NT2/D1 (cell line): Measurements from ENCODE around the gene TRDMT1.

Source experiments
- SUZ12 ChIP-seq: IDR thresholded peaks from 2 replicates; pipeline ENCODE4 v1.6.1; 2011; ENCODE audit not compliant: insufficient read length, insufficient read depth; ENCODE audit errors: extremely low read depth
- YY1 ChIP-seq: IDR thresholded peaks from 2 replicates; pipeline ENCODE4 v1.6.1; 2011; ENCODE audit not compliant: insufficient read length, insufficient read depth
- ZNF274 ChIP-seq: IDR thresholded peaks from 2 replicates; pipeline ENCODE4 v1.6.1; 2011; ENCODE audit warnings: mild to moderate bottlenecking, low read depth, low read length

GRCh38 chr10:17151716-17152115 lies 49.8 kb downstream of the TRDMT1 start:
- TF ChIP-seq SUZ12 (no peak), ZNF274 (no peak), YY1 (no peak)
